ENCODE results near the gene RBBP8NL.

- TF ChIP-seq CTCF (conservative IDR thresholded peaks at IDR 0.05; ENCODE audit: low read length) (no peak), EZH2phosphoT487 (IDR thresholded peaks at IDR 0.05; ENCODE audit: borderline replicate concordance) (no peak)
Measured at GRCh38 chr20:62464990-62465389, 37.7 kb upstream of the RBBP8NL start.
